Erythroblast (primary cell): ENCODE data around the gene OR2F2.

Source experiments
- DNase-seq, 2 experiments: peaks; one replicate each; lab custom pipeline; 2025; lab: John Stamatoyannopoulos, UW
- GATA1 ChIP-seq: IDR thresholded peaks from 2 replicates; pipeline ENCODE4 v1.6.1; 2011; ENCODE audit warnings: low read depth, mild to moderate bottlenecking, control low read depth, low read length, moderate library complexity
- POLR2A ChIP-seq: IDR thresholded peaks from 2 replicates; pipeline ENCODE4 v1.6.1; 2011; ENCODE audit warnings: mild to moderate bottlenecking, low read length

The OR2F2 gene

DNA sequence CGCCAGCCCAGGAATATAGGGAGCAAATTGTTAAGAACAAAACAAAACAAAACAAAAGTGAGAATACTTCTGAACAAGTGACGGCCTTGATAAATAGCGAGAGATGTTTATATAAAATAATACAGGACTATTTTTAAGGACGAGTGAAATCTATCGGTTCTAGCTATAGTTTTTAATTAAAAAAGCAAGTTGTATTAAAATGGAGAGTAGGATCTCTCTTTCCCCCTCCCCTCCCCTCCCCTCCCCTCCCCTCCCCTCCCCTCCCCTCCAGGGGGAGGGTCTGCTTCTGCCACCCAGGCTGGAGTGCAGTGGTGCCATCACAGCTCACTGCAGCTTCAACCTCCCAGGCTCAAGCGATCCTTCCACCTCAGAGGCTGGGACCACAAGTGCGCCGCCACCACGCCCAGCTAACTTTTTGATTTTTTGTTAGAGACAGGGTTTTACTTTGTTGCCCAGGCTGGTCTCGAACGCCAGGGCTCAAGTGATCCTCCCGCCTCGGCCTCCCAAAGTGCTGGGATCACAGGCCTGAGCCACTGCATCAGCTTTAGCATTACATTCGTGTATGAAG is 32.6 kb upstream of the OR2F2 start:
- no peak for DNase-seq
- TF ChIP-seq GATA1 (no peak), POLR2A (no peak)

DNA sequence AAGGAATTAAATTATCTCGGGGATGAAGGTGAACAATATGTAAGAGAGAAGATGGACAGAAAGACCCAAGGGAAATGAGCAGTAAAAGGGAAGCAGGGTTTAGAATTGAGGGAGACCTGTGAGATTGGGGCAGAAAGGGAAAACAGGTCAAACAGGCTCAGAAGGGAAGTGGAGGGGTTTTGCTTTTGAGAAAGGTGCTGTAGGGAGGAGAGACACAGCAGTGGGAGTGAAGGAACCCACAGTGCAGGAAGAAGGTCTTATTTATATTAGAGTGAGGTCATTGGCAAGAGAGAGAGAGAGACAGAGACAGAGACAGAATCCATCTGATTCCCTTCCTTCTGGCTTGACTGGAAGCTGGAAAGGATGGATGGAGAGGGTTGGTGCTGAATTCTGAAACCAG is 29.5 kb upstream of the OR2F2 start:
- DNase-seq = no peak
- TF ChIP-seq POLR2A (no peak), GATA1 (no peak)

- TF ChIP-seq POLR2A = no peak
- no peak for TF ChIP-seq GATA1
- no peak for DNase-seq
Observed at GRCh38 chr7:143906151-143906550, 28.9 kb upstream of the OR2F2 start.

DNA sequence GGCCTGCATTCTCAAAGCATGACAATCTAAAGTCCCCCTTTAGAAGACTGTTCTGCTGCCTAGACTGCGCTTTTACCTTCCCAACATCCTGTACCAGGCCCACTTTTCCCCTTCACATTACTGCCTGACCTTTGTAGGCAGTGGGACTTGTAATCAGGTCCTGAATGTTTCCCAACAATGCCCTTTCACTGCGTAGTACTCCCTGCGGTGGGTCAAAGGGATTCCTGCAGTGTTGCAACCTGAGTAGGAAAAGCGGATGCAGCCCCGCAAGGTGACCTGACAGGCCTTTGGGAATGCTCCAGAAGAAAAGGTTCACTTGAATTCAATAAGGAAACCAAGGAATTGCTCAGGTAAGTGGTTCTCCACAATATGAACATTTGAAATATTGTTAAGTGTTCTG is 28.1 kb upstream of the OR2F2 start:
- no peak for DNase-seq
- TF ChIP-seq POLR2A = no peak
- no peak for TF ChIP-seq GATA1

GRCh38 chr7:143908120-143908519 is 26.9 kb upstream of the OR2F2 start:
- no peak for DNase-seq
- TF ChIP-seq GATA1 (no peak), POLR2A (no peak)

- TF ChIP-seq GATA1 (no peak), POLR2A (no peak)
- no peak for DNase-seq
Observed at GRCh38 chr7:143909863-143910262, 25.2 kb upstream of the OR2F2 start.

DNA sequence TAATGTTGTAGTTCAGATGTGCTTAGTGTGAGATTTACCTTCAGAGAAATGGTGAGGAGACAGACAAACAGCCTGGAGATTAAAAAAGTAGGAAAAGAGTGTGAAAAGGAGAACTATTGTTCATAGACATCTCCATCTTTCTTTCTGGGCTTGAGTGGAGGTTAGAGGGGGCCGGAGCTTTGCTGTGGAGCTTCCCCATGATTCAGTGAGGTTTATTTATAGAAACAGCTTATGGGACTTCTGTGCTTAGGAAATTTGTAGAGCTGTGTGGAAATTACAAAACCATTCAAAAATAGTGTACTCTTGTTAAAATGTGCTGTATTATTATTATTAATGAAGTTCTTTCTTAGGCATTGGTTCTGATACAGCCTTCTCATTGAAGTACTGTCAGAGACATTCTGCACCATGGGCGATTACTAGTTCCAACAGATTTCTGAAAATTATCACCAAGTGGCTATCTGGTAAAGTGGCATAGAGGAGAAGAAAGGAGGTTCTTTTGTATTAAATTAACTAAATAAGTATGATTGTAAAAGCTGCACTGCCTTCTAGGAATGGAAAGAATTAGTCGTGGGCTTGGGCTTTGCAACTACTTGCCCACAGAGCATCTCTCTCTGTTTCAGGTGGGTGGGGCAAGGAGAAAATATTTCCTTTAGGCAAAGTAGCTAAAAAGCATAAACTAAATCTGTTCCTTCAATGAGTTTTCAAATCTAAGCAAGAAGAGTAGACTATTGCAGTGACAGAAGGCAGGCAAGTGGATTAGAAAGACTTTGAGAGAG is 24.4 kb upstream of the OR2F2 start:
- no peak for DNase-seq
- TF ChIP-seq GATA1 = no peak
- no peak for TF ChIP-seq POLR2A

- DNase-seq = no peak
- TF ChIP-seq POLR2A (no peak), GATA1 (no peak)
Observed at GRCh38 chr7:143913945-143914615, 21.0 kb upstream of the OR2F2 start.

GRCh38 chr7:143914938-143915652 is 19.9 kb upstream of the OR2F2 start:
- no peak for TF ChIP-seq GATA1
- TF ChIP-seq POLR2A = no peak
- DNase-seq = no peak

GRCh38 chr7:143924851-143925250 is 10.2 kb upstream of the OR2F2 start:
- no peak for TF ChIP-seq GATA1
- no peak for TF ChIP-seq POLR2A
- DNase-seq = no peak

DNA sequence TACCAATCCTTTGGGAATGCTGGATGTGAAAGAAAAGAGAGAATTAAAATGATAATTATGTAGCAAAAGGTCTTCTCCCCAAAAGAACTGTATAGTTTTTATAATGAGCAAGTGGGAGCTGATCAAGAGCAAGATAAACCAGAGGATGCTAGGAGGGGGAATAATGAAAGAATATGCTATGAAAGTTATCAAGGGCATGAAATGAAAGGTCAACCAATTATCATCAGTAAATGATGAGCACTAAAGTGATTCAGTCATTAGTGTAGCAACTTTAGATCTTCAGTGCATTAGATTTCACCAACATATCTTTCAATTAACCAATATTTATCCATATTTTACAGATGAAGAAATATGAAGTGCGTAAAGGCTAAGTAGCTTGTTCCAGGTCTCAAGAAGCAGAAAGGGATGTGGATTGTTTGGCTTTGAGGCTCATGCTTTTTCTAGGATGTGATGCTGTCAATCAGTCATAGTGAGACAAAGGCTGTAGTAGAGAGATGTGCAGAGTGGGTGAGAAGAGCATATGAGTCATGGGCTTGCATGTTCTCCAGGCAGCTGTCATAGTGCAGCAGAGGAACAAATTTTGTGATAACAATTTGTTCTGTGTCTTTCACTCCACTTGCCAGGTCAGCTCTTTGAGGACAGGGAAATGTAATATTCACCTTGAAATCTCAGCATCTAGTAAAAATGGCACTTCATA is 5.7 kb upstream of the OR2F2 start:
- TF ChIP-seq GATA1 = no peak
- DNase-seq = no peak

GRCh38 chr7:143931739-143932138 is 3.3 kb upstream of the OR2F2 start:
- TF ChIP-seq POLR2A = no peak
- no peak for TF ChIP-seq GATA1
- DNase-seq = no peak

GRCh38 chr7:143936087-143937009 is 1.3 kb downstream of the OR2F2 start:
- no peak for DNase-seq
- no peak for TF ChIP-seq GATA1
